GM13976 (cell line): ENCODE results near the gene ADAM17.

Experiments used
- DNase-seq: peaks from one replicate; pipeline ENCODE4 v3.0.0; 2012; ENCODE audit warnings: low spot score
- in situ Hi-C: fragments of 300-500 bp; cut with MboI; formaldehyde crosslinking; loops from one replicate; pipeline ENCODE4 v1.12.0; 2022; ENCODE audit warnings: low sequenced_read_pairs, mixed read lengths, inconsistent platforms; ENCODE audit not compliant: unreplicated experiment
- TF ChIP-seq, protein P1 (sequence below): IDR thresholded peaks from 2 replicates; pipeline ENCODE4 v1.5.1; 2012; ENCODE audit warnings: borderline replicate concordance, mild to moderate bottlenecking; ENCODE audit not compliant: insufficient read depth; ENCODE audit errors: extremely low read depth, missing control alignments, control extremely low read depth

ADAM17 gene

DNA sequence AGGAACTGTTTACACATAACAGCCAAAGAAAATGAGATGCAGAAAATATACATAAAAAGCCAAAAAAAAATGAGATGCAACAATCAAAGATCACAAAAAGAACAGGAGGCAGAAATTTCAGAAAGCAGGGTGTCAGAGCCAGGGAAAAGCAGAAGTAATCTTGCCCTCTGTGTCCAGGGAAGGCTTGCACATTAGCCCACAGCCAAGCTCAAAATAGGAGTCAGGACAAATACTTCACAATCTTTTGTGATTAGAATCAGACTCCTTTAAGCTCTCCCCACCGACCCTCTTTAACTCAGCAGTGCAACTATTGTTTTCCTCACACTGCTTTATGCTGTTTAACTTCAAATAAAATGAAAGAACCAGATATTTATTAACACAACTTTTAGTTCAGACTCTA is 46.7 kb downstream of the ADAM17 start:
- DNase-seq: no peak
- TF ChIP-seq, protein P1, sequence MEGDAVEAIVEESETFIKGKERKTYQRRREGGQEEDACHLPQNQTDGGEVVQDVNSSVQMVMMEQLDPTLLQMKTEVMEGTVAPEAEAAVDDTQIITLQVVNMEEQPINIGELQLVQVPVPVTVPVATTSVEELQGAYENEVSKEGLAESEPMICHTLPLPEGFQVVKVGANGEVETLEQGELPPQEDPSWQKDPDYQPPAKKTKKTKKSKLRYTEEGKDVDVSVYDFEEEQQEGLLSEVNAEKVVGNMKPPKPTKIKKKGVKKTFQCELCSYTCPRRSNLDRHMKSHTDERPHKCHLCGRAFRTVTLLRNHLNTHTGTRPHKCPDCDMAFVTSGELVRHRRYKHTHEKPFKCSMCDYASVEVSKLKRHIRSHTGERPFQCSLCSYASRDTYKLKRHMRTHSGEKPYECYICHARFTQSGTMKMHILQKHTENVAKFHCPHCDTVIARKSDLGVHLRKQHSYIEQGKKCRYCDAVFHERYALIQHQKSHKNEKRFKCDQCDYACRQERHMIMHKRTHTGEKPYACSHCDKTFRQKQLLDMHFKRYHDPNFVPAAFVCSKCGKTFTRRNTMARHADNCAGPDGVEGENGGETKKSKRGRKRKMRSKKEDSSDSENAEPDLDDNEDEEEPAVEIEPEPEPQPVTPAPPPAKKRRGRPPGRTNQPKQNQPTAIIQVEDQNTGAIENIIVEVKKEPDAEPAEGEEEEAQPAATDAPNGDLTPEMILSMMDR: no peak
- in situ Hi-C loops: no loop called here

DNA sequence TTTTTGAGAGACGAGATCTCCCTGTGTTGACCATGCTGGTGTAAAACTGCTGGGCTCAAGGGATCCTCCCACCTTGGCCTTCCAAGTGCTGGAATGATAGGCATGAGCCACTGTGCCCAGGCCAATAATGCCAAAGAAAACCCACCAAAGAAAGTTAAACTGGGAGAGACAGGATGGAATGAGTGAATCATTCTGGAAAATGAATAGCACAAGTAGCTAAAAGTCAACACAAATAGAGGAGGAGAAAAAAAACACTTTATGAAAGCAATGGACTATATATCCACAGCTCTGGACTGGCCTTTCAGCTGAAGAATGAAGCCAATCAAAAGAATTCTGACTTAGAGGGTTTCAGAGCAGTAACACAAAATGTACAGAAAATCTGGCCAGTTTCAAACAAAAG is 57.4 kb downstream of the ADAM17 start:
- in situ Hi-C loops: no loop called here
- TF ChIP-seq, protein P1: no peak

DNA sequence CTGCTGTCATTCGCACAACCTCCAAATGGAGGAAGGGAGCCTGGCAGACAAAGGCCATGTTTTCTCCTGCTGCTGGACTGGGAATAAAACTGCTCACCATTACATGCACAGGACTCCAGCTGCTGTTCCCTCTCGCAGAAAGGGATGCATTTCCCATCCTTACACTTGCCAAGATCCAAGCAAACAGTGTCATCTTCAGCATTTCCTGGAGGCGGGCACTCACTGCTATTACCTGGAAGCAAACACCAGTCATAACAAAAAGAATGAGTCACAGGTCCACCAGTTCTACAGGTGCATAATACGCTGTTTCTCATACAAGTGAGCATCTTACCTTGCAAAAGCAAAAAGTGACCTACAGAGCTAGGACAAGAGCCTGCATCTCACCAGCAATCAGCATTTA is 58.6 kb downstream of the ADAM17 start:
- TF ChIP-seq, protein P1: no peak
- in situ Hi-C loops: no loop called here
- no peak for DNase-seq

More for the DNA sequence above, 57.4 kb downstream of the ADAM17 start:
- DNase-seq: no peak

DNA sequence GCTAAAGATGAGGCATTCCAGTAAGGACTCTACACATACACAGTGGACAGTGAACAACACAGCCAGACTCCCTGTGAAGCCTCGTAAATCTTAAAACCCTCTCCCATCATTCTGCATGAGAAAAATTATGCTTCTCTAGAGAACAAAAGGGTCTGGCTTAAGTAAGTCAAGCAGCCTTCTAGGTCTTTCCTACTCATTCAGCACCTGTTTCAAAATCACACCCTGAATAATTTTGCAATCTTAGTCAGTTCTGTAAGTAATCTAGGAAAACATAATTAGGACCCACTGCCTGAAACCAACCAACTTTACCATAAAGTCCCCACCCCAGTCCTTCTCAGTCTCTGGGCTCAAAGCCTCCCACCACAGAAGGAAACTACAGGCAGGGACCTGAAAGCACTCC is 61.5 kb downstream of the ADAM17 start:
- TF ChIP-seq, protein P1: no peak
- no peak for DNase-seq
- in situ Hi-C loops: no loop called here

DNA sequence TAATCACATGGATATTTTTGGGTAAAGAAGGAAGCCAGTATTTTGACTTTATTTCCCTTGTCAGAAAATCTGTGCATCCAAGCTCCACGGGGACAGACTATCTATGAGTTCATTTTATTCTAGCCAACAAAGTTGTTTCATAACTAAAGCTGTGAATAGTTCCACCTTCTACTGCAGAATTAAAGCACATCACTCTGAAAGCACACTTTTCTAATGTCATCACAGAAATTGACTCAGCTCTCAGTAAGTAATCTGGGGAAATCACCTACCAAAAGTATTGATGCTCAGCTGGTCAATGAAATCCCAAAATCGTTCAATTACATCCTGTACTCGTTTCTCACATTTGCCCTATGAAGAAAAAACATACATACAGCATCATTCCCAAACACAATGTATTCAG is 62.2 kb downstream of the ADAM17 start:
- TF ChIP-seq, protein P1: no peak
- in situ Hi-C loops: no loop called here
- DNase-seq: no peak

DNA sequence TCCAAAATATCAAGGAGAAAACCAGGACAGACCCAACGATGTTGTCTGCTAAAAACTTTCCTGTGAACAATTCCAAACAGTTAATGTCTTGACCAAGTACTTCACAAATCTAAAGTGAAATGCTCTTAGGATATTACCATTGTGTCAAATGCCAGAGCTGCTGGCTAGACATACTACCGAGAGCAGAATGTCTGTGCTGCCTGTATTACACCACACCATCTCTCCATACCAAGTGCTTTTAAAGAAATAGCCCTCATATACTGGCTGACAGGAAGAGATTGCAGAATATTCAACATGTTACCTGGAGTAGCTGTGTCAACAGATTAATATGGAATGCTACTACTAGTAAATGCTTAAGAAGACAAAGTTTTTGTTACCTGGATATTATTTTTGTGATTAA is 62.7 kb downstream of the ADAM17 start:
- in situ Hi-C loops: no loop called here
- TF ChIP-seq, protein P1: no peak
- no peak for DNase-seq

DNA sequence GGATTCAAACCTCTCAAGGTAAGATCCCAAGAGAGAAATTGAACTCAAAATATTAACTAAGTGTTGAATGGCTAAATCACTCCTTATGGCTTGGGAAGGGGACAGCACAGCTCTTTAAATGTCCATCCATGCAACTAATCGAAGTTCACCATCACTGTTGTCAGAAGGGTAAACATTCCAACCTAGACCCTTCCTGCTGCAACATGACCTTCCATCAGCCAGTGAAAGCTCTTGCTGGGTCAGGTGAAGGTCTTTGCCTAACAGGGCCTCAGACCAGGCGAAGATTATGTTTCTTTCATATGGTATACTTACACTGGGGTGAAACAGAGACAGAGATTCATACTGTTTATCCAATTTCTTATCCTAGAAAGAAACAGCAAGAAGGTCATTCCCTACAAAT is 64.8 kb downstream of the ADAM17 start:
- in situ Hi-C loops: no loop called here
- TF ChIP-seq, protein P1: no peak

More for the DNA sequence above, 64.8 kb downstream of the ADAM17 start:
- no peak for DNase-seq
